Ishikawa (cell line): Measurements from ENCODE around the gene TMEM52B.

Experiments
- CEBPB ChIP-seq: IDR thresholded peaks from 2 replicates; pipeline ENCODE4 v1.6.1; 2012
- CREB1 ChIP-seq: IDR thresholded peaks from 2 replicates; pipeline ENCODE4 v1.6.1; 2012; ENCODE audit warnings: low read depth
- EGR1 ChIP-seq: IDR thresholded peaks from 2 replicates; pipeline ENCODE4 v1.6.1; 2012
- EP300 ChIP-seq: IDR thresholded peaks from 2 replicates; pipeline ENCODE4 v1.6.1; 2012; ENCODE audit warnings: borderline replicate concordance
- FOXM1 ChIP-seq: IDR thresholded peaks from 2 replicates; pipeline ENCODE4 v1.6.1; 2012; ENCODE audit warnings: low read depth, borderline replicate concordance
- MAX ChIP-seq: IDR thresholded peaks from 2 replicates; pipeline ENCODE4 v1.6.1; 2012
- NFIC ChIP-seq: IDR thresholded peaks from 2 replicates; pipeline ENCODE4 v1.6.1; 2012
- RAD21 ChIP-seq: IDR thresholded peaks from 2 replicates; pipeline ENCODE4 v1.6.1; 2012; ENCODE audit warnings: low read depth
- REST ChIP-seq: IDR thresholded peaks from 2 replicates; pipeline ENCODE4 v1.6.1; 2012; ENCODE audit warnings: low read depth, mild to moderate bottlenecking
- TAF1 ChIP-seq: IDR thresholded peaks from 2 replicates; pipeline ENCODE4 v1.6.1; 2012; ENCODE audit warnings: low read depth, mild to moderate bottlenecking
- TCF12 ChIP-seq: IDR thresholded peaks from 2 replicates; pipeline ENCODE4 v1.6.1; 2012; ENCODE audit warnings: low read depth
- TEAD4 ChIP-seq: IDR thresholded peaks from 2 replicates; pipeline ENCODE4 v1.6.1; 2012
- YY1 ChIP-seq: IDR thresholded peaks from 2 replicates; pipeline ENCODE4 v1.6.1; 2012; ENCODE audit warnings: low read depth
- ZBTB7A ChIP-seq: IDR thresholded peaks from 2 replicates; pipeline ENCODE4 v1.6.1; 2012; ENCODE audit warnings: low read depth
- TF ChIP-seq, protein P1 (sequence below): IDR thresholded peaks from 2 replicates; pipeline ENCODE4 v1.6.1; 2012

The TMEM52B gene

DNA sequence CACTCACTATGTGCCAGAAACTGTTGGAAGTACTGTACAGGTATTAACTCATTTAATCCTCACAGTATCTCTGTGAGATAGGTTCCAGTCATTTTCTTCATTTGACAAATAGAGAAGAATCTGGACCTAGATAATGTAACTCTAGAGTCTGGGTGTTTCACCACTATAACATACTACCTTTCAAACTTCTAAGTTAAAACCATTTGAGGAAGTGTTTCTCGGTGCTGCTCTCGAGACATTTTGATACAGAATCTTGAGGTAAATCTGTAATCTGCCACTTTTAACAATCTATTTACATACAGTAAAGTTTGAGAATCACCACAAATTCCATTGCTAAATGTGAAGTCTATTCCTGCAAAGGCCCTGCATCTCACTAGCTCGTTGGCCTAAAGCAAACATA lies 15.7 kb upstream of the TMEM52B start:
- TF ChIP-seq NFIC (no peak), CEBPB (no peak), CREB1 (no peak)

- TF ChIP-seq EGR1 = no peak
- TF ChIP-seq CREB1 = no peak
- no peak for TF ChIP-seq REST
- no peak for TF ChIP-seq TAF1
- TF ChIP-seq MAX = no peak
- no peak for TF ChIP-seq TCF12
- no peak for TF ChIP-seq EP300
- no peak for TF ChIP-seq RAD21
- TF ChIP-seq YY1 = no peak
- no peak for TF ChIP-seq CEBPB
- no peak for TF ChIP-seq NFIC
- TF ChIP-seq ZBTB7A = no peak
- no peak for TF ChIP-seq FOXM1
- TF ChIP-seq, protein P1, sequence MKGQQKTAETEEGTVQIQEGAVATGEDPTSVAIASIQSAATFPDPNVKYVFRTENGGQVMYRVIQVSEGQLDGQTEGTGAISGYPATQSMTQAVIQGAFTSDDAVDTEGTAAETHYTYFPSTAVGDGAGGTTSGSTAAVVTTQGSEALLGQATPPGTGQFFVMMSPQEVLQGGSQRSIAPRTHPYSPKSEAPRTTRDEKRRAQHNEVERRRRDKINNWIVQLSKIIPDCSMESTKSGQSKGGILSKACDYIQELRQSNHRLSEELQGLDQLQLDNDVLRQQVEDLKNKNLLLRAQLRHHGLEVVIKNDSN = no peak
- no peak for TF ChIP-seq TEAD4
Measured at GRCh38 chr12:10165421-10165820, 13.4 kb upstream of the TMEM52B start.

- TF ChIP-seq EGR1 = no peak
- no peak for TF ChIP-seq NFIC
- TF ChIP-seq MAX = no peak
- TF ChIP-seq EP300 = no peak
- TF ChIP-seq REST = no peak
- no peak for TF ChIP-seq CEBPB
- TF ChIP-seq TEAD4 = no peak
Measured at GRCh38 chr12:10167599-10167998, 11.2 kb upstream of the TMEM52B start.

GRCh38 chr12:10169104-10169503 lies 9.7 kb upstream of the TMEM52B start:
- TF ChIP-seq REST (no peak), EGR1 (no peak), TAF1 (no peak), EP300 (no peak), YY1 (no peak), MAX (no peak), FOXM1 (no peak), TEAD4 (no peak), RAD21 (no peak), ZBTB7A (no peak), TCF12 (no peak), NFIC (no peak), CREB1 (no peak), CEBPB (no peak)
- TF ChIP-seq, protein P1 = no peak

DNA sequence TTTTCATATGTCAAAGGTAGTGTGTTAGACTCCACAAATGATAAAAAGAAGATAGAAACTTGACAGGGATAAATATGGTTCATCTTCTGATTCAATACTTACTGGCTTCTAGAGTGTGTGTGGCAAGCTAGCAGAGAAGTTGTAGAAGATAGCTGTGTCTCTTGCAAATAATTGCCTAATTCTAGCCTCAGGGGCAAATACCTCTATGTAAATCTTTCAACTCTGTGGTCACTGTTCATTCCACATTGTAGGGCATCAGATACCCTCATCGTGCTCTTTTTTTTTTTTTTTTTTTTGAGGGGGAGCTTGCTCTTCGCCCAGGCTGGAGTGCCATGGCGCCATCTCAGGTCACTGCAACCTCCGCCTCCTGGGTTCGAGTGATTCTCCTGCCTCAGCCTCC lies 8.6 kb upstream of the TMEM52B start:
- no peak for TF ChIP-seq RAD21
- TF ChIP-seq EP300 = no peak
- no peak for TF ChIP-seq CEBPB
- no peak for TF ChIP-seq ZBTB7A
- TF ChIP-seq YY1 = no peak
- no peak for TF ChIP-seq REST
- TF ChIP-seq TAF1 = no peak
- TF ChIP-seq MAX = no peak
- no peak for TF ChIP-seq TCF12
- no peak for TF ChIP-seq NFIC
- TF ChIP-seq TEAD4 = no peak
- TF ChIP-seq, protein P1 = no peak
- TF ChIP-seq EGR1 = no peak
- TF ChIP-seq CREB1 = no peak
